Measurements from ENCODE around the gene ARHGAP11A.

DNA sequence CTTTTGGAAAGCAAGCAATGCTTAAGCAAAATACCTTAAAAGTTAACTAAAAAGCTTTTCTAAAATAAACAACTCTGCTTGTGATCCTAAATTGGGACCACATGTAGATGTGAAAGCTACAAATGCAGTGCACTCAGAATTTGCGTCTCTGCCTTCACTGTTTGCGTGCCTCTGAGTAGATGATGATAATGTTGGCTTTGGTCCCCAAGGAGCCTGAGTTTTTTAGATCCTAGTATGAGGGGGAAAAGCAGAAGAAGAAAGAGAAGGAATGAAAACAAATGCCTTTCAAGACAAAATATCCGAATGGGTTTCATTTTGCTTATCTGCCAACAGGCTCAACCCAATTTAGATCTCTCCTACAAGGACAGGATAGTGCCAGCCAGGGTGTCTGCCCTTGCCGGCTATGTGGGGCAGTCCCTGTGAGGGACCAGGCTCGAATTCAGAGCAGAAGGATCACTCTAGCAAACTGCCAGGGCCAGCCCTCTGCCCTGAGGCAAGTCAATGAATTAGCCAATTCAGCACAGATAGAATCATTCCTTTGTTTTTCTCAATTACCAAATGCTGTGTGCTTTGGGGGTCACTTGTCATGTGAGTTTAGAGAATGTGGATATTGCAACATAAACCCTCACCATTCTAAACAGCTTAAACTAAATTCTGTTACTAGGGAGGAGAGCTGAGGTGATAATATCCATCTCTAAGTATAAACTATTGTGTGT lies 54.8 kb downstream of the ARHGAP11A start:
- TF ChIP-seq EP300 (IDR thresholded peaks at IDR 0.05) = no peak
- TF ChIP-seq, protein P1, sequence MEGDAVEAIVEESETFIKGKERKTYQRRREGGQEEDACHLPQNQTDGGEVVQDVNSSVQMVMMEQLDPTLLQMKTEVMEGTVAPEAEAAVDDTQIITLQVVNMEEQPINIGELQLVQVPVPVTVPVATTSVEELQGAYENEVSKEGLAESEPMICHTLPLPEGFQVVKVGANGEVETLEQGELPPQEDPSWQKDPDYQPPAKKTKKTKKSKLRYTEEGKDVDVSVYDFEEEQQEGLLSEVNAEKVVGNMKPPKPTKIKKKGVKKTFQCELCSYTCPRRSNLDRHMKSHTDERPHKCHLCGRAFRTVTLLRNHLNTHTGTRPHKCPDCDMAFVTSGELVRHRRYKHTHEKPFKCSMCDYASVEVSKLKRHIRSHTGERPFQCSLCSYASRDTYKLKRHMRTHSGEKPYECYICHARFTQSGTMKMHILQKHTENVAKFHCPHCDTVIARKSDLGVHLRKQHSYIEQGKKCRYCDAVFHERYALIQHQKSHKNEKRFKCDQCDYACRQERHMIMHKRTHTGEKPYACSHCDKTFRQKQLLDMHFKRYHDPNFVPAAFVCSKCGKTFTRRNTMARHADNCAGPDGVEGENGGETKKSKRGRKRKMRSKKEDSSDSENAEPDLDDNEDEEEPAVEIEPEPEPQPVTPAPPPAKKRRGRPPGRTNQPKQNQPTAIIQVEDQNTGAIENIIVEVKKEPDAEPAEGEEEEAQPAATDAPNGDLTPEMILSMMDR (IDR thresholded peaks at IDR 0.05) = no peak
